Glutamatergic neuron (in vitro differentiated cells): ENCODE results near the gene CRYGA. TPM values are rescaled to one million over a fixed set of nuclear protein-coding genes. Genes with fewer than 3 reads are reported as not detected.
A peak's percentile ranks its signal among the peaks of the same experiment; 100 is the strongest.

ENCODE experiments used
- DNase-seq: peaks from one replicate; pipeline ENCODE4 v3.0.0; 2022
- H3K27ac Mint-ChIP-seq: one replicate; pipeline ENCODE4 v1.8.0; 2020; ENCODE audit warnings: mild to moderate bottlenecking, mixed read lengths, inconsistent platforms; ENCODE audit not compliant: unreplicated experiment
- H3K27me3 Mint-ChIP-seq: one replicate; pipeline ENCODE4 v1.8.0; 2020; ENCODE audit warnings: mild to moderate bottlenecking, moderate library complexity, mixed read lengths, inconsistent platforms; ENCODE audit not compliant: unreplicated experiment
- H3K36me3 Mint-ChIP-seq: one replicate; pipeline ENCODE4 v1.8.0; 2020; ENCODE audit warnings: mild to moderate bottlenecking, mixed read lengths, inconsistent platforms; ENCODE audit not compliant: unreplicated experiment
- H3K4me1 Mint-ChIP-seq: one replicate; pipeline ENCODE4 v1.8.0; 2020; ENCODE audit warnings: mild to moderate bottlenecking, low read depth, mixed read lengths, inconsistent platforms; ENCODE audit not compliant: unreplicated experiment
- H3K4me3 Mint-ChIP-seq: one replicate; pipeline ENCODE4 v1.8.0; 2020; ENCODE audit warnings: mild to moderate bottlenecking, mixed read lengths, inconsistent platforms; ENCODE audit not compliant: unreplicated experiment
- H3K9me3 Mint-ChIP-seq: one replicate; pipeline ENCODE4 v1.8.0; 2020; ENCODE audit warnings: mild to moderate bottlenecking, moderate library complexity, mixed read lengths, inconsistent platforms; ENCODE audit not compliant: unreplicated experiment
- CTCF ChIP-seq: fragments of 200-600 bp; sonication (generic); IDR thresholded peaks from one replicate; pipeline ENCODE4 v1.5.0; 2021; ENCODE audit not compliant: partially characterized antibody, unreplicated experiment
- total RNA-seq: library from RNA; stranded (reverse); fragmentation: NEBNext Ultra II Directional; extraction: Animal tissue kit (Norgen Biotek cat#: 25700); gene quantifications from one replicate; pipeline ENCODE4 v1.2.1, GENCODE V29; 2021; ENCODE audit not compliant: unreplicated experiment

Gene CRYGA
- total RNA-seq, 1 donor from 2014 or later: not detected

- H3K4me1 Mint-ChIP-seq: no peaks in the 10 kb centered on the region
- no peak overlapping the region for H3K27ac Mint-ChIP-seq
- no peaks in the 10 kb centered on the region for H3K27me3 Mint-ChIP-seq
Observed at GRCh38 chr2:208182835-208183234, 19.4 kb upstream of the CRYGA start.

DNA sequence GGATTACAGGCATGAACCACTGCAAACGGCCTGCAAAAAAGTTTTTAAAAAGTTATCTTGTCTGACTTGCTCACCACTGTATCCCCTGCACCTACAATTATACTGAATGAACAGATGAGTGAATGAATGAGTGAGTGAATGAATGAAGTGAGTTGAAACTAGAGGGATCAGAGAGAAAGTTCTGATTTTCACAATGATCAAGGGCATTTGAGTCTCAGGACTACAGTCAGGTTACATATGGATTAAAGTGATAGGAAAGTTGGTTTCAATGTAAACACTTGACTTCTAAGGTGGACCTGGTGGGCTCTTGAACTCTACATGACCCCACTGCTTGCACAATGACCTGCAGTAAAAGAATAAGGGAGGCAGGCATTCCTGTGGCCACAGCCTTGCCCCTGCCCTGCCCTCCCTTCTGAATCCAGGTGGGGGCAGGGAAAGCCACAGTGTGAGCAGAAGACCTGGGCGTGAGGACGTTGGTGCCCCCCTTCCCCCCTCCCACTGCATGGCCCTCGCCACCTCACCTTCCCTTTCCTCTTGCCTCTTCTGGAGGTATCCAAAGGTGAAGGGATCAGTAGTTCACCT, 15.7 kb upstream of the CRYGA start:
- Mint-ChIP-seq H3K9me3 (peaks cover 1% of the 10 kb centered on the region), H3K4me3 (no peak overlapping the region), H3K36me3 (no peaks in the 10 kb centered on the region), H3K27me3 (no peaks in the 10 kb centered on the region), H3K4me1 (peaks cover 1% of the 10 kb centered on the region), H3K27ac (no peak overlapping the region)
- DNase-seq: no peak
- TF ChIP-seq CTCF: no peak

More at GRCh38 chr2:208182835-208183234, 19.4 kb upstream of the CRYGA start:
- no peaks in the 10 kb centered on the region for H3K36me3 Mint-ChIP-seq
- no peak for TF ChIP-seq CTCF
- DNase-seq: no peak
- H3K4me3 Mint-ChIP-seq: no peak overlapping the region
- no peaks in the 10 kb centered on the region for H3K9me3 Mint-ChIP-seq

DNA sequence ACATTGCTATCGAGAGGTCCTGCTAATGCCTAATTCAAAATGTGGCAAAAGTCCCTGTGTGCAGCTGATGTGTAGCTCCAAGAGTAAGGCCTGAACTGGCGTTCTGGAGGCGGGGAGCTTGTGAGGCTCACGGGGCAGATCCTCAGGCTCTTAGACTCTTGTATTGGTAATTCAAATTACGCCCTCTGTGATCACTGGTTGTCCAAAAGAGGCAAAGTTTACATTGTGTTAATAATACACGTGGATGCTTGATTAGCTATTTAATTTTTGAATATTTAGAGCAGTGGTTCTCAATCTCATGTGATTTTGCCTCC, 12.4 kb upstream of the CRYGA start:
- no peak overlapping the region for H3K4me3 Mint-ChIP-seq
- peaks cover 1% of the 10 kb centered on the region for H3K4me1 Mint-ChIP-seq
- H3K36me3 Mint-ChIP-seq: no peaks in the 10 kb centered on the region
- H3K27me3 Mint-ChIP-seq: peaks cover 3% of the 10 kb centered on the region
- peaks cover 5% of the 10 kb centered on the region for H3K9me3 Mint-ChIP-seq
- TF ChIP-seq CTCF: no peak
- H3K27ac Mint-ChIP-seq: no peak overlapping the region
- DNase-seq: no peak

- H3K36me3 Mint-ChIP-seq: no peaks in the 10 kb centered on the region
- TF ChIP-seq CTCF: peak; percentile 84
- DNase-seq: peak; percentile 75
- H3K27me3 Mint-ChIP-seq: peaks cover 3% of the 10 kb centered on the region
- H3K4me1 Mint-ChIP-seq: peaks cover 1% of the 10 kb centered on the region
- no peak overlapping the region for H3K27ac Mint-ChIP-seq
- peaks cover 5% of the 10 kb centered on the region for H3K9me3 Mint-ChIP-seq
- H3K4me3 Mint-ChIP-seq: no peak overlapping the region
Observed at GRCh38 chr2:208175069-208175839, 11.9 kb upstream of the CRYGA start.

- Mint-ChIP-seq H3K4me1 (peaks cover 1% of the 10 kb centered on the region), H3K27ac (no peak overlapping the region), H3K4me3 (no peak overlapping the region), H3K36me3 (no peaks in the 10 kb centered on the region), H3K27me3 (peaks cover 3% of the 10 kb centered on the region), H3K9me3 (peaks cover 5% of the 10 kb centered on the region)
- no peak for DNase-seq
- TF ChIP-seq CTCF: no peak
Observed at GRCh38 chr2:208174144-208174543, 10.8 kb upstream of the CRYGA start.
